HCT116 (cell line): ENCODE results near the gene OR10G7. TPM values are rescaled to one million over a fixed set of nuclear protein-coding genes. Genes with fewer than 3 reads are reported as not detected.

Experiments
- ATAC-seq: fragments of 200-7000 bp; cut with Tn5 transposase; 2 replicates; pipeline ENCODE4 v1.9.1; 2020; ENCODE audit warnings: mild to moderate bottlenecking, moderate library complexity
- BruUV-seq: library from RNA; stranded (reverse); fragments of 400-500 nt; replicated peaks from 2 replicates; lab custom pipeline; 2021; lab: Mats Ljungman, UMichigan
- CTCF ChIA-PET: fragments of 300-600 bp; sonication (Branson Sonifier 250); formaldehyde crosslinking; loops from one replicate; lab custom pipeline; 2021; ENCODE audit warnings: antibody characterized with exemption; lab: Charles Lee
- POLR2A ChIA-PET: fragments of 300-600, 350-600 bp; sonication (Branson Sonifier 250); formaldehyde crosslinking; loops from one replicate; lab custom pipeline; 2021; ENCODE audit warnings: antibody characterized with exemption; lab: Charles Lee
- RAD21 ChIA-PET, 2 experiments: fragments of 300-600 bp; sonication (Branson Sonifier 250); formaldehyde crosslinking; loops; one replicate each; lab custom pipeline; 2023; ENCODE audit warnings: low total read pairs in 2 of 2; ENCODE audit not compliant: uncharacterized antibody in 2 of 2, unreplicated experiment in 2 of 2, low non-redundant PET in 1 of 2; lab: Charles Lee
- DNase-seq: peaks from one replicate; pipeline ENCODE4 v3.0.0-alpha.2; 2010; ENCODE audit warnings: low read depth, low spot score
- H2AFZ ChIP-seq: fragments of 200-600 bp; shearing (Covaris generic), sonication (generic); 2 replicates; pipeline ENCODE4 v1.6.1; 2017; ENCODE audit warnings: low read depth, mixed run types, mixed read lengths, antibody characterized with exemption, low read length; ENCODE audit not compliant: poor library complexity, severe bottlenecking
- H3K27ac ChIP-seq: 2 replicates; pipeline ENCODE4 v1.5.1; 2012; ENCODE audit warnings: low read depth, low read length
- H3K27me3 ChIP-seq: fragments of 200-600 bp; sonication (generic); 2 replicates; pipeline ENCODE4 v1.6.1; 2016; ENCODE audit warnings: mixed run types, low read length, mixed read lengths; ENCODE audit not compliant: insufficient read depth
- H3K36me3 ChIP-seq, 2 experiments: fragments of 200-500 bp in 1 of 2; fragments of 200-600 bp in 1 of 2; sonication (Bioruptor generic) in 1 of 2; sonication (generic) in 1 of 2; 2 replicates each; pipeline versions ENCODE4 v1.5.1 to v1.6.1; 2014 to 2016; ENCODE audit warnings: low read length in 2 of 2, inconsistent platforms in 1 of 2, mixed read lengths in 1 of 2, mixed run types in 1 of 2; ENCODE audit not compliant: insufficient read depth in 2 of 2, control insufficient read depth in 1 of 2
- H3K4me1 ChIP-seq, 2 experiments: fragments of 200-600 bp in 1 of 2; sonication (generic) in 1 of 2; 2 replicates each; pipeline versions ENCODE4 v1.5.1 to v1.6.1; 2012 to 2017; ENCODE audit warnings: low read length in 2 of 2, inconsistent platforms in 1 of 2, mild to moderate bottlenecking in 1 of 2, mixed read lengths in 1 of 2, mixed run types in 1 of 2, moderate library complexity in 1 of 2; ENCODE audit not compliant: insufficient read depth in 2 of 2, control insufficient read depth in 1 of 2
- H3K4me2 ChIP-seq: fragments of 200-600 bp; sonication (generic); 2 replicates; pipeline ENCODE4 v1.6.1; 2017; ENCODE audit warnings: mixed run types, low read length, mixed read lengths
- H3K4me3 ChIP-seq, 2 experiments: fragments of 200-600 bp in 1 of 2; sonication (generic) in 1 of 2; replicated peaks in 1 of 2; 2 replicates each; pipeline ENCODE4 v1.5.1; 2011 to 2016; ENCODE audit warnings: low read length in 2 of 2, control low read depth in 1 of 2, low read depth in 1 of 2, mild to moderate bottlenecking in 1 of 2, mixed read lengths in 1 of 2, mixed run types in 1 of 2
- H3K79me2 ChIP-seq: fragments of 200-600 bp; sonication (generic); 2 replicates; pipeline ENCODE4 v1.6.1; 2017; ENCODE audit warnings: mild to moderate bottlenecking, mixed run types, low read length, moderate library complexity, mixed read lengths; ENCODE audit not compliant: insufficient read depth
- H3K9ac ChIP-seq: fragments of 200-600 bp; sonication (generic); 2 replicates; pipeline ENCODE4 v1.6.1; 2016; ENCODE audit warnings: low read length, mixed read lengths
- H3K9me2 ChIP-seq: fragments of 200-600 bp; sonication (generic), shearing (Covaris generic); 2 replicates; pipeline ENCODE4 v1.6.1; 2017; ENCODE audit warnings: mixed run types, mild to moderate bottlenecking, moderate library complexity; ENCODE audit not compliant: insufficient read depth
- H3K9me3 ChIP-seq, 2 experiments: fragments of 200-500 bp in 1 of 2; fragments of 200-600 bp in 1 of 2; sonication (Bioruptor generic) in 1 of 2; sonication (generic) in 1 of 2; 2 replicates each; pipeline ENCODE4 v1.6.1; 2014 to 2017; ENCODE audit warnings: low read length in 2 of 2, mixed read lengths in 2 of 2, inconsistent platforms in 1 of 2, low read depth in 1 of 2, mild to moderate bottlenecking in 1 of 2, mixed run types in 1 of 2, moderate library complexity in 1 of 2; ENCODE audit not compliant: control insufficient read depth in 1 of 2, insufficient read depth in 1 of 2
- H4K20me1 ChIP-seq: fragments of 200-600 bp; sonication (generic), shearing (Covaris generic); 2 replicates; pipeline ENCODE4 v1.6.1; 2017; ENCODE audit warnings: mixed run types, mild to moderate bottlenecking, moderate library complexity; ENCODE audit not compliant: insufficient read depth
- CBX3 ChIP-seq: IDR thresholded peaks from 2 replicates; pipeline ENCODE4 v1.6.1; 2012; ENCODE audit warnings: low read depth
- CTCF ChIP-seq, 3 experiments: fragments of 200-600 bp in 1 of 3; sonication (generic) in 1 of 3; IDR thresholded peaks in 2 of 3; conservative IDR thresholded peaks in 1 of 3; 2 replicates each; pipeline ENCODE4 v1.5.1; 2012 to 2017; ENCODE audit warnings: low read depth in 2 of 3, low read length in 2 of 3, antibody characterized with exemption in 1 of 3, borderline replicate concordance in 1 of 3, control low read depth in 1 of 3, mild to moderate bottlenecking in 1 of 3, mixed read lengths in 1 of 3, mixed run types in 1 of 3, moderate library complexity in 1 of 3; ENCODE audit not compliant: insufficient read depth in 1 of 3
- EGR1 ChIP-seq: IDR thresholded peaks from 2 replicates; pipeline ENCODE4 v1.6.1; 2012; ENCODE audit warnings: low read depth
- ELF1 ChIP-seq: IDR thresholded peaks from 2 replicates; pipeline ENCODE4 v1.6.1; 2012; ENCODE audit warnings: low read depth, borderline replicate concordance
- EZH2 ChIP-seq: fragments of 200-600 bp; sonication (generic); IDR thresholded peaks from 2 replicates; pipeline ENCODE4 v1.6.1; 2017; ENCODE audit warnings: antibody characterized with exemption, mixed run types
- FOSL1 ChIP-seq: IDR thresholded peaks from 2 replicates; pipeline ENCODE4 v1.6.1; 2012; ENCODE audit warnings: low read depth
- POLR2A ChIP-seq: IDR thresholded peaks from 2 replicates; pipeline ENCODE4 v1.7.0; 2011; ENCODE audit warnings: borderline replicate concordance; ENCODE audit not compliant: insufficient read depth, insufficient read length; ENCODE audit errors: extremely low read depth
- POLR2AphosphoS5 ChIP-seq: IDR thresholded peaks from 2 replicates; pipeline ENCODE4 v1.6.1; 2011; ENCODE audit warnings: mild to moderate bottlenecking, low read depth, low read length, moderate library complexity
- RAD21 ChIP-seq: IDR thresholded peaks from 2 replicates; pipeline ENCODE4 v1.6.1; 2012; ENCODE audit warnings: low read depth, mild to moderate bottlenecking
- SIN3A ChIP-seq: IDR thresholded peaks from 2 replicates; pipeline ENCODE4 v1.6.1; 2012; ENCODE audit warnings: low read depth
- SP1 ChIP-seq: IDR thresholded peaks from 2 replicates; pipeline ENCODE4 v1.6.1; 2012; ENCODE audit warnings: low read depth
- TCF7L2 ChIP-seq: IDR thresholded peaks from 2 replicates; pipeline ENCODE4 v1.7.0; 2011; ENCODE audit warnings: borderline replicate concordance, inconsistent platforms; ENCODE audit not compliant: insufficient read depth, insufficient read length; ENCODE audit errors: extremely low read depth
- YY1 ChIP-seq: IDR thresholded peaks from 2 replicates; pipeline ENCODE4 v1.6.1; 2011; ENCODE audit warnings: low read length, low read depth, moderate library complexity, mild to moderate bottlenecking; ENCODE audit not compliant: insufficient replicate concordance; ENCODE audit errors: extremely low read depth
- ZBTB33 ChIP-seq: IDR thresholded peaks from 2 replicates; pipeline ENCODE4 v1.6.1; 2011; ENCODE audit warnings: mild to moderate bottlenecking, low read length, moderate library complexity; ENCODE audit not compliant: insufficient replicate concordance; ENCODE audit errors: extremely low read depth
- ZNF274 ChIP-seq: fragments of 200-500 bp; sonication (Bioruptor generic); IDR thresholded peaks from 2 replicates; pipeline ENCODE4 v1.6.1; 2014; ENCODE audit warnings: mild to moderate bottlenecking, low read depth, low read length, inconsistent platforms
- intact Hi-C: fragments of 100-400 bp; cut with micrococcal nuclease; formaldehyde crosslinking; loops from 2 replicates; pipeline ENCODE4 v1.10.0; 2022
- total RNA-seq: library from RNA; stranded (reverse); gene quantifications from one replicate; pipeline ENCODE4 v1.2.1, GENCODE V29; 2021; ENCODE audit not compliant: unreplicated experiment
- TF ChIP-seq, protein P1 (sequence below): IDR thresholded peaks from 2 replicates; pipeline ENCODE4 v1.6.1; 2012; ENCODE audit warnings: low read depth
- TF ChIP-seq, protein P2 (sequence below): IDR thresholded peaks from 2 replicates; pipeline ENCODE4 v1.6.1; 2012
- TF ChIP-seq, protein P3 (sequence below): IDR thresholded peaks from 2 replicates; pipeline ENCODE4 v1.6.1; 2012

The OR10G7 gene
- total RNA-seq, 1 experiment from 2014 or later: not detected

- no peak for DNase-seq
- Histone ChIP-seq H3K4me1 (no peaks in the 10 kb centered on the region), H3K9me3 (no peaks in the 10 kb centered on the region), H3K27ac (no peak overlapping the region), H3K4me2 (no peak overlapping the region), H3K79me2 (no peaks in the 10 kb centered on the region), H3K9me2 (no peaks in the 10 kb centered on the region), H2AFZ (no peak overlapping the region), H3K27me3 (peaks cover 48% of the 10 kb centered on the region), H3K36me3 (no peaks in the 10 kb centered on the region), H3K9ac (no peak overlapping the region), H3K4me3 (no peak overlapping the region), H4K20me1 (peaks cover 4% of the 10 kb centered on the region; the same call in 1 of the 2 replicates)
- intact Hi-C loops: no loop called here
- no peak for ATAC-seq
- TF ChIP-seq TCF7L2: no peak
- no peak for TF ChIP-seq CBX3
- TF ChIP-seq ELF1: no peak
- no peak for TF ChIP-seq ZBTB33
- TF ChIP-seq CTCF (IDR thresholded peaks at IDR 0.05 in 2 of 3, conservative IDR thresholded peaks at IDR 0.05 in 1 of 3; ENCODE audit: borderline replicate concordance in 1 of 3, insufficient read depth in 1 of 3, low read depth in 2 of 3, low read length in 2 of 3): no peak
- TF ChIP-seq SP1: no peak
- TF ChIP-seq ZNF274: no peak
- TF ChIP-seq, protein P1, sequence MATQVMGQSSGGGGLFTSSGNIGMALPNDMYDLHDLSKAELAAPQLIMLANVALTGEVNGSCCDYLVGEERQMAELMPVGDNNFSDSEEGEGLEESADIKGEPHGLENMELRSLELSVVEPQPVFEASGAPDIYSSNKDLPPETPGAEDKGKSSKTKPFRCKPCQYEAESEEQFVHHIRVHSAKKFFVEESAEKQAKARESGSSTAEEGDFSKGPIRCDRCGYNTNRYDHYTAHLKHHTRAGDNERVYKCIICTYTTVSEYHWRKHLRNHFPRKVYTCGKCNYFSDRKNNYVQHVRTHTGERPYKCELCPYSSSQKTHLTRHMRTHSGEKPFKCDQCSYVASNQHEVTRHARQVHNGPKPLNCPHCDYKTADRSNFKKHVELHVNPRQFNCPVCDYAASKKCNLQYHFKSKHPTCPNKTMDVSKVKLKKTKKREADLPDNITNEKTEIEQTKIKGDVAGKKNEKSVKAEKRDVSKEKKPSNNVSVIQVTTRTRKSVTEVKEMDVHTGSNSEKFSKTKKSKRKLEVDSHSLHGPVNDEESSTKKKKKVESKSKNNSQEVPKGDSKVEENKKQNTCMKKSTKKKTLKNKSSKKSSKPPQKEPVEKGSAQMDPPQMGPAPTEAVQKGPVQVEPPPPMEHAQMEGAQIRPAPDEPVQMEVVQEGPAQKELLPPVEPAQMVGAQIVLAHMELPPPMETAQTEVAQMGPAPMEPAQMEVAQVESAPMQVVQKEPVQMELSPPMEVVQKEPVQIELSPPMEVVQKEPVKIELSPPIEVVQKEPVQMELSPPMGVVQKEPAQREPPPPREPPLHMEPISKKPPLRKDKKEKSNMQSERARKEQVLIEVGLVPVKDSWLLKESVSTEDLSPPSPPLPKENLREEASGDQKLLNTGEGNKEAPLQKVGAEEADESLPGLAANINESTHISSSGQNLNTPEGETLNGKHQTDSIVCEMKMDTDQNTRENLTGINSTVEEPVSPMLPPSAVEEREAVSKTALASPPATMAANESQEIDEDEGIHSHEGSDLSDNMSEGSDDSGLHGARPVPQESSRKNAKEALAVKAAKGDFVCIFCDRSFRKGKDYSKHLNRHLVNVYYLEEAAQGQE: no peak
- no peak for TF ChIP-seq RAD21
- TF ChIP-seq, protein P2, sequence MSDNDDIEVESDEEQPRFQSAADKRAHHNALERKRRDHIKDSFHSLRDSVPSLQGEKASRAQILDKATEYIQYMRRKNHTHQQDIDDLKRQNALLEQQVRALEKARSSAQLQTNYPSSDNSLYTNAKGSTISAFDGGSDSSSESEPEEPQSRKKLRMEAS: no peak
- TF ChIP-seq, protein P3, sequence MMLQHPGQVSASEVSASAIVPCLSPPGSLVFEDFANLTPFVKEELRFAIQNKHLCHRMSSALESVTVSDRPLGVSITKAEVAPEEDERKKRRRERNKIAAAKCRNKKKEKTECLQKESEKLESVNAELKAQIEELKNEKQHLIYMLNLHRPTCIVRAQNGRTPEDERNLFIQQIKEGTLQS: no peak
- no peak for TF ChIP-seq EGR1
- TF ChIP-seq SIN3A: no peak
- no peak for TF ChIP-seq EZH2
- TF ChIP-seq FOSL1: no peak
- TF ChIP-seq YY1: no peak
- no peak for TF ChIP-seq POLR2AphosphoS5
- TF ChIP-seq POLR2A: no peak
- ChIA-PET RAD21 (no interaction called here), CTCF (no interaction called here), POLR2A (no interaction called here)
- BruUV-seq: no TSS peak
Observed at GRCh38 chr11:124078591-124078990, 37.5 kb upstream of the OR10G7 start.
